ENCODE data around the gene LSM6. TPM values are rescaled to one million over a fixed set of nuclear protein-coding genes. Genes with fewer than 3 reads are reported as not detected.

Gene LSM6
- polyA plus RNA-seq, 1 of the 3 experiments (the other 2 are of a cell fraction), result 32.5 TPM

- Histone ChIP-seq H3K27ac (ENCODE audit: low read depth in 2 of 2, low read length in 1 of 2) (no peak overlapping the region), H3K9me3 (no peaks in the 10 kb centered on the region), H3K4me1 (ENCODE audit: control insufficient read depth in 1 of 2, insufficient read depth in 2 of 2, low read depth in 1 of 2, low read length in 1 of 2) (no peaks in the 10 kb centered on the region; a peak in 1 of 4 replicates), H3K4me2 (no peak overlapping the region), H2AFZ (ENCODE audit: low read depth) (no peak overlapping the region), H4K20me1 (ENCODE audit: insufficient read depth) (no peaks in the 10 kb centered on the region), H3K79me2 (ENCODE audit: insufficient read depth) (no peaks in the 10 kb centered on the region), H3K36me3 (replicated peaks in 1 of 2; ENCODE audit: control insufficient read depth in 1 of 2, insufficient read depth in 2 of 2, low read length in 1 of 2) (no peaks in the 10 kb centered on the region), H3K9ac (no peak overlapping the region), H3K4me3 (ENCODE audit: low read depth in 2 of 2, low read length in 1 of 2) (no peak overlapping the region), H3F3A (replicated peaks; ENCODE audit: insufficient read depth) (no peaks in the 10 kb centered on the region), H3K27me3 (ENCODE audit: insufficient read depth) (no peaks in the 10 kb centered on the region), H3K9me2 (no peaks in the 10 kb centered on the region)
- ChIA-PET POLR2A (no interaction called here), CTCF (no interaction called here)
- WGBS (ENCODE audit: low lambda C conversion rate), result 42% methylated on average over 4 of the region's 5 CpGs
- no peak for TF ChIP-seq ELF1 (IDR thresholded peaks at IDR 0.05)
- no peak for TF ChIP-seq FOXJ3 (CRISPR knock-in tag; IDR thresholded peaks at IDR 0.05)
- no peak for TF ChIP-seq PBX3 (IDR thresholded peaks at IDR 0.05)
- no peak for TF ChIP-seq RCOR1 (IDR thresholded peaks at IDR 0.05; ENCODE audit: low read length)
- no peak for TF ChIP-seq TAF1 (IDR thresholded peaks at IDR 0.05; ENCODE audit: borderline replicate concordance, low read depth, low read length)
- TF ChIP-seq SIN3A (IDR thresholded peaks at IDR 0.05; ENCODE audit: borderline replicate concordance, low read depth, low read length), result no peak
- no peak for TF ChIP-seq RAD21 (IDR thresholded peaks at IDR 0.05; ENCODE audit: low read length)
- no peak for TF ChIP-seq JUND (IDR thresholded peaks at IDR 0.05)
- TF ChIP-seq TCF12 (IDR thresholded peaks at IDR 0.05), result no peak
- no peak for TF ChIP-seq POLR2AphosphoS5 (IDR thresholded peaks at IDR 0.05; ENCODE audit: low read depth, low read length)
- TF ChIP-seq IRF3 (IDR thresholded peaks at IDR 0.05; ENCODE audit: low read depth, low read length), result no peak
- no peak for TF ChIP-seq CHD2 (IDR thresholded peaks at IDR 0.05; ENCODE audit: low read length, partially characterized antibody)
- no peak for TF ChIP-seq REST (IDR thresholded peaks at IDR 0.05; ENCODE audit: low read depth, low read length)
- TF ChIP-seq YY1 (IDR thresholded peaks at IDR 0.05; ENCODE audit: low read depth), result no peak
- TF ChIP-seq NFIC (IDR thresholded peaks at IDR 0.05; ENCODE audit: borderline replicate concordance), result no peak
- DNase-seq, result no peak
These were observed 31.9 kb downstream of the LSM6 start for GRCh38 chr4:146207410-146207809.

Measured in SK-N-SH (cell line).